ENCODE measurements around the gene ANKRD6.

ANKRD6 gene

DNA sequence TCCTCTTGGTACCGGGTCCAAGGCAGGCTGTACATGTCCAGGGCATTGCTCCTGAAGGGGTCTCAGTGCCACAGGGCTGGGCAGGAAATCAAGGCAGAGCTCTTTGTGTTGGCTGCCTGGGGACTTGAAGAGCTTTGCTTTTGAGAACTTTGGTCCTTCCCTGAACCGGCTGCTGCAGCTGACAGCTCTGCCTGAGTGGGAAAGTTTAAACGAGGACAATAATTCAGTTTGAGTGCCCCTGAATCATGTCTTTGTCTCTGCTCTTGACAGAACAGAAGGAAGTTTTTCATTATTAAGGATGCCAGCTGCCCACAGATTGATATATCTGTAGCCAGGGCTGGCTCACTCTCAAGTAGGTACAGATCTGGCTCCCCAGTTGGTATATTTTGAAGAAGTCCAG is 56.1 kb downstream of the ANKRD6 start:
- DNase-seq (ENCODE audit: low read depth), result no peak
- no peak overlapping the region for H3K4me3 ChIP-seq (ENCODE audit: low read depth, low read length)

DNA sequence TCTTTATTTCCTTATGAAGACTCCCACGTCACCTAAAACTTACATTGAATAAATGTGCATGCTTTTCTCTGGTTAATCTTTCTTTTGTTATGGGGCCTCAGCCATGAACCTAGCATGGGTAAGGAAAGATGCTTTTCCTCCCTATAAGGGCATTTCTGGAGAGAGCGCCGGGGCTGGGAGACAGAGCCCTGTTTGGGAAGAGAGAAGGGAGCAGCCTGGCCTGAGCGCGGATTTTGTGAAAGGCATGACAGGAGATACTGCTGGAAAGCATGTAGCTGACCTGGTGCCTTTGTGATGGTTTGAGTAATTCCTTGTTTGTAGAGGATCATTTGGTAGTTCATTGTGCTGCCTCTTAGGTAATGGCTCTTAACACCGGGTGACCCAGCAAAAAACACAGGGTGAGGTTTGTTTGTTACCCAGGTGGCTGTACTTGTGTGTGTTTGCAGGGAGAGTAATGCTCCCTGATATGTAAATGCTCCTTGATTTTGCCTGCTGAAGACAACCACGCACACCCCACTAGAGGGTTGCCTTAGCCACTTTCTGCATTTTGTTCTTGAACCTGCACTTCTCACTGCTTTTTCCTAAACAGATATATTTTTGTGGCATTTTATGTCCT is 59.2 kb downstream of the ANKRD6 start:
- no peak overlapping the region for H3K4me3 ChIP-seq (ENCODE audit: low read depth, low read length)
- no peak for DNase-seq (ENCODE audit: low read depth)
- TF ChIP-seq, protein P1, sequence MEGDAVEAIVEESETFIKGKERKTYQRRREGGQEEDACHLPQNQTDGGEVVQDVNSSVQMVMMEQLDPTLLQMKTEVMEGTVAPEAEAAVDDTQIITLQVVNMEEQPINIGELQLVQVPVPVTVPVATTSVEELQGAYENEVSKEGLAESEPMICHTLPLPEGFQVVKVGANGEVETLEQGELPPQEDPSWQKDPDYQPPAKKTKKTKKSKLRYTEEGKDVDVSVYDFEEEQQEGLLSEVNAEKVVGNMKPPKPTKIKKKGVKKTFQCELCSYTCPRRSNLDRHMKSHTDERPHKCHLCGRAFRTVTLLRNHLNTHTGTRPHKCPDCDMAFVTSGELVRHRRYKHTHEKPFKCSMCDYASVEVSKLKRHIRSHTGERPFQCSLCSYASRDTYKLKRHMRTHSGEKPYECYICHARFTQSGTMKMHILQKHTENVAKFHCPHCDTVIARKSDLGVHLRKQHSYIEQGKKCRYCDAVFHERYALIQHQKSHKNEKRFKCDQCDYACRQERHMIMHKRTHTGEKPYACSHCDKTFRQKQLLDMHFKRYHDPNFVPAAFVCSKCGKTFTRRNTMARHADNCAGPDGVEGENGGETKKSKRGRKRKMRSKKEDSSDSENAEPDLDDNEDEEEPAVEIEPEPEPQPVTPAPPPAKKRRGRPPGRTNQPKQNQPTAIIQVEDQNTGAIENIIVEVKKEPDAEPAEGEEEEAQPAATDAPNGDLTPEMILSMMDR (IDR thresholded peaks at IDR 0.05; ENCODE audit: low read depth, low read length, missing control alignments), result no peak

More for the DNA sequence above, 56.1 kb downstream of the ANKRD6 start:
- TF ChIP-seq, protein P1 (IDR thresholded peaks at IDR 0.05; ENCODE audit: low read depth, low read length, missing control alignments), result no peak

DNA sequence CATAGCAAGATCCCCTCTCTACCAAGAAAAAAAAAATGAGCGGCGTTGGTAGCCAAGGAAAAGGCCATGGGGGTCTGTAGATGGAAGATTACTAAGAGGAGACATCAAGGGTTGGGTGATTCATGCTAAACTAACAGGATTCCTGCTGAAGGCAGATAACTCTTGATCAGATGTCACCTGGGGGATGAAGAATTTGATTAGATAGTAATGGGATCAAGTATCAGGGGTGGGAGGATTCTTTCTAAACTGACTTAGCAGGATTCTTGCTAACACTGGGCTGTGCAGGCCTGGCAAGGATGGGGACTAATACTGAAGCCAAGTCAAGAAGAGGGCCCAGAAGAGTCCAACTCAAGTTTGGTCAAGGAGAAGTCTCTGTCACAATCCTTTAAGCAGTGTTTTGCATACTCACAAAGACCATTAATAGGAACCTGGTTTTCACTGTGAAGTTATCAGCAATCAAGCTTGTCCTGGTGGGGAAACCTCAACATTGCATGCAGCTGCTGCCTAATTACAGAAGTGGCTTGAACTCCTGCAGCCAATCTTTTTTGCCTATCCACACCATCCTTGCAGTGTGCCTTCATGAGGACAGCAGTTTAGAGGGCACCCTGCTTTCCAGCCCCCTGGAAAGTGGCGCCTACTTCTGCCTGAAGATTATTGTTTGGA is 61.3 kb downstream of the ANKRD6 start:
- TF ChIP-seq, protein P1 (IDR thresholded peaks at IDR 0.05; ENCODE audit: low read depth, low read length, missing control alignments), result peak; percentile 54
- no peak for DNase-seq (ENCODE audit: low read depth)
- H3K4me3 ChIP-seq (ENCODE audit: low read depth, low read length), result no peak overlapping the region

DNA sequence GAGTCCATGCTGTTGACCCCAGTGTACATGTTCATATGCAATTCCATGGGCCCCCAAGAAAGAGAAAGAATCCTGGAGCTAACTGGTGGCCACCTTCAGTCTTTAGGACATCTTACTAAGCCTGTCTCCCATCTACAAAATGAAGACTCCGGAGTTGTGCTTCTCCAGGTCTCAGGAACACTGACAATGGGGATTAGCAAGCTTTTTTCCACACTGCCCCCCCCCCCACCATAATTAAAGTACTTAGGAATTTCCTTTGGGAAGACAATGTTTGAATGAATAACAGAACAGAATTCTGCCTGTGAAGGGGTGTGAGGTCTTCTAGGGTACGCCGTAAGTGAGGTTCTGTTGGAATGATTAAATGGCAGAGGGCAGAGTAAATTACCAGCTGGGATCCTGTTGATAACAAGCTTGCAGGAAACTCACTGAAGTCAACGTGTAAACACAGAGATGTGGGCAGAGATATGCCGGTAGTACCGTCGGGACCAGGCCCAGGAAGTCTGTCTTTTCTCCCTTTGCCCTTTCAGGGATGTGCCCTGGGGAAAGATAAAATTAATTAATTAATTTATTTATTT is 63.1 kb downstream of the ANKRD6 start:
- TF ChIP-seq, protein P1 (IDR thresholded peaks at IDR 0.05; ENCODE audit: low read depth, low read length, missing control alignments), result no peak
- no peak overlapping the region for H3K4me3 ChIP-seq (ENCODE audit: low read depth, low read length)
- DNase-seq (ENCODE audit: low read depth), result no peak

DNA sequence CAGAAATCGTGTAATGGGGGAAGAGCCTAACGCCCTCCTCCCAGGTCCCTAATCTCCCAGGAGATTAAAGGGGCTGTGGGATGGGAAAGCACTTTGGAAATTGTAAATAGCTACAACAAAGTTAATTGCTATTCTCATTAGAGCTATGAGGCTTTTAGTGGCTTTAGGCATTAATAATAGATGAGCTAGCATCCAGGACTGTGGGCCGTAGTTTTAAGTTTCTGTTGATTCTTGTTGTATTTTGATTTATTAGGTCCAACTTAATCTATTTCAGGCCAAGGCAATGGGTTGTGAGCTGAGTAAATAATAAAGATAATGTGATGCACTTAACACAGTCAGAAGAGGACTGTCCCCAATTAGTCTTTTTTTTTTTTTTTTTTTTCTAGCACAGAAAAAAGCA is 67.7 kb downstream of the ANKRD6 start:
- no peak overlapping the region for H3K4me3 ChIP-seq (ENCODE audit: low read depth, low read length)
- DNase-seq (ENCODE audit: low read depth), result no peak
- TF ChIP-seq, protein P1 (IDR thresholded peaks at IDR 0.05; ENCODE audit: low read depth, low read length, missing control alignments), result no peak

DNA sequence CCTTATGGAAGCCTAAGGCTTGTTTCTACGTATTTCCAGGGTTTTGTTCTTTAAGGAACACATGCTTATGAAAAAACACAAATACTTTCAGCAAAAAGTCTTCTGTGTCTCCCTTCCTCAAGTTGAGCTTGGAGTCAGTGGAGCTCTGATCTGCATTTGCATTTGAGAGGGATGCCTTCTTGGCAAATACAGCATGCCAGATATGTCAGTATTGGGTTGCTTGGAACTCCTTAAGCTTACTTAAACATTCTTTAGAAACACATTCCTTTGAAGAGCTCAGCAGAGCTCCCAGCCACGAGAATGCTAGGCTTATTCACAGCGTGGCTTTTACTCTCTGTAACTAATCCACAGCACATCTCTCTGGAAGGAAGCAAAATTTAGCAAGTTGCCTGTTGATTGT is 68.3 kb downstream of the ANKRD6 start:
- H3K4me3 ChIP-seq (ENCODE audit: low read depth, low read length), result no peak overlapping the region

More for the DNA sequence above, 68.3 kb downstream of the ANKRD6 start:
- DNase-seq (ENCODE audit: low read depth), result no peak
- TF ChIP-seq, protein P1 (IDR thresholded peaks at IDR 0.05; ENCODE audit: low read depth, low read length, missing control alignments), result no peak
